Measurements from ENCODE around the gene NAV2.

GRCh38 chr11:19772480-19772879 lies 59.8 kb downstream of the NAV2 start:
- TF ChIP-seq POLR2A (IDR thresholded peaks at IDR 0.05) (no peak), CTCF (IDR thresholded peaks at IDR 0.05 in 8 of 11, conservative IDR thresholded peaks at IDR 0.05 in 3 of 11) (no peak), POLR2AphosphoS5 (IDR thresholded peaks at IDR 0.05) (no peak)
